GM20000 (cell line): ENCODE data around the gene DOCK6.

Experiments
- DNase-seq: peaks from one replicate; pipeline ENCODE4 v3.0.0; 2012; ENCODE audit warnings: low spot score
- TF ChIP-seq, protein P1 (sequence below): IDR thresholded peaks from 2 replicates; pipeline ENCODE4 v1.5.1; 2012; ENCODE audit warnings: mild to moderate bottlenecking, control low read depth; ENCODE audit errors: extremely low read depth, missing control alignments

DOCK6 gene

GRCh38 chr19:11210656-11210928 lies 51.7 kb downstream of the DOCK6 start:
- no peak for DNase-seq
- TF ChIP-seq, protein P1, sequence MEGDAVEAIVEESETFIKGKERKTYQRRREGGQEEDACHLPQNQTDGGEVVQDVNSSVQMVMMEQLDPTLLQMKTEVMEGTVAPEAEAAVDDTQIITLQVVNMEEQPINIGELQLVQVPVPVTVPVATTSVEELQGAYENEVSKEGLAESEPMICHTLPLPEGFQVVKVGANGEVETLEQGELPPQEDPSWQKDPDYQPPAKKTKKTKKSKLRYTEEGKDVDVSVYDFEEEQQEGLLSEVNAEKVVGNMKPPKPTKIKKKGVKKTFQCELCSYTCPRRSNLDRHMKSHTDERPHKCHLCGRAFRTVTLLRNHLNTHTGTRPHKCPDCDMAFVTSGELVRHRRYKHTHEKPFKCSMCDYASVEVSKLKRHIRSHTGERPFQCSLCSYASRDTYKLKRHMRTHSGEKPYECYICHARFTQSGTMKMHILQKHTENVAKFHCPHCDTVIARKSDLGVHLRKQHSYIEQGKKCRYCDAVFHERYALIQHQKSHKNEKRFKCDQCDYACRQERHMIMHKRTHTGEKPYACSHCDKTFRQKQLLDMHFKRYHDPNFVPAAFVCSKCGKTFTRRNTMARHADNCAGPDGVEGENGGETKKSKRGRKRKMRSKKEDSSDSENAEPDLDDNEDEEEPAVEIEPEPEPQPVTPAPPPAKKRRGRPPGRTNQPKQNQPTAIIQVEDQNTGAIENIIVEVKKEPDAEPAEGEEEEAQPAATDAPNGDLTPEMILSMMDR, result no peak

DNA sequence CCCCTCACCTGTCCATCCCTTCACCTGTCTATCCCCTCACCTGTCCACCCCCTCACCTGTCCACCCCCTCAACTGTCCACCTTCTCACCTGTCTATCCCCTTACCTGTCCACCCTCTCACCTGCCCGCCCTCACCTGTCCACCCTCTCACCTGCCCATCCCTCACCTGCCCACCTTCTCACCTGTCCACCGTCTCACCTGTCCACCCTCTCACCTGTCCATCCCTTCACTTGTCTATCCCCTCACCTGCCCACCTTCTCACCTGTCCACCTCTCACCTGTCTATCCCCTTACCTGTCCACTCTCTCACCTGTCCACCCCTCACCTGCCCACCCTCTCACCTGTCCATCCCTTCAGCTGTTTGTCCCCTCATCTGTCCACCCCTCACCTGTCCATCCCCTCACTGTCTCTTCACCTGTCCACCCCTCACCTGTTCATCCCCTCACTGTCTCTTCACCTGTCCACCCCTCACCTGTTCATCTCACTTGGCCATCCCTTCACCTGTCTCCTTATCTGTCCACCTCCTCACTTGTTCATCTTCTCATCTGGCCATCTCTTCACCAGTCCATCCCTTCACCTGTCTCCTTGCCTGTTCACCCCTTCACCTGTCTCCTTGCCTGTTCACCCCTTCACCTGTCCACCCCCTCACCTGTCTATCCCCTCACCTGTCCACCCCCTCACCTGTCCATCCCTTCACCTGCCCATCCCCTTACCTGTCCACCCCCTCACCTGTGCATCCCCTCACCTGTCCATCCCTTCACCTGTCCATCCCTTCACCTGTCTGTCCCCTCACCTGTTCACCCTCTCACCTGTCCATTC lies 52.3 kb downstream of the DOCK6 start:
- TF ChIP-seq, protein P1, result no peak
- DNase-seq, result no peak

GRCh38 chr19:11208561-11209471 lies 53.5 kb downstream of the DOCK6 start:
- TF ChIP-seq, protein P1, result no peak
- no peak for DNase-seq

- DNase-seq, result peak; percentile 86
- TF ChIP-seq, protein P1, result no peak
Observed at GRCh38 chr19:11205939-11206570, 56.3 kb downstream of the DOCK6 start.

DNA sequence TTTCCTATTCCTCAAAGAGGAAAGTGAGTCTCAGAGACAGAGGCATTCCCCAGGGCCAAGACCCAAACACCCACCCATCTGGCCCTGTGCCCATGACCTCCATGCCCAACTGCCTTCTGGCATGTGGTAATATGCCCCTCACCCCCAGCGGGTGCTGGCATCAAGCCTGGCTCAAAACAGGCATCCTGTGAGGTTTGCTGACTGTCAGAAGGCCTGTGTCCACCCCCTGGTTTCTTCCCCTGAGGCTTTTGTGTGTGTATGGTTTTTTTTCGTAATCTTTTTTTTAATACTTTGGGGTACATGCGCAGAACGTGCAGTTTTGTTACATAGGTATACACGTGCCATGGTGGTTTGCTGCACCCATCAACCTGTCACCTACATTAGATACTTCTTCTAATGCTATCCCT lies 57.4 kb downstream of the DOCK6 start:
- DNase-seq, result no peak
- TF ChIP-seq, protein P1, result no peak

- no peak for DNase-seq
Observed at GRCh38 chr19:11204076-11204602, 58.2 kb downstream of the DOCK6 start.

More at GRCh38 chr19:11204076-11204602, 58.2 kb downstream of the DOCK6 start:
- TF ChIP-seq, protein P1, result no peak
